CD4-positive, alpha-beta T cell treated with Interleukin-4 for 1 hour (primary cell): ENCODE measurements around the gene STRIP1.
"Not testable (repeated sequence)": the region's sequence is repeated elsewhere in the genome, so short reads cannot be mapped to it uniquely, and the experiment has no call there.

Source experiments
- DNase-seq, 2 donors: peaks; one replicate each; pipeline ENCODE4 v3.0.0-alpha.2; 2020 to 2022

Gene STRIP1

GRCh38 chr1:110070282-110070669 is 35.9 kb downstream of the STRIP1 start:
- DNase-seq = no peak

- DNase-seq = no peak
Observed at GRCh38 chr1:110070671-110071242, 36.3 kb downstream of the STRIP1 start, which contains the start of gene ALX3. TSS of gene ALX3 (minus strand) at chr1:110070672. CDS start at chr1:110070612, 60 bp downstream.

DNA sequence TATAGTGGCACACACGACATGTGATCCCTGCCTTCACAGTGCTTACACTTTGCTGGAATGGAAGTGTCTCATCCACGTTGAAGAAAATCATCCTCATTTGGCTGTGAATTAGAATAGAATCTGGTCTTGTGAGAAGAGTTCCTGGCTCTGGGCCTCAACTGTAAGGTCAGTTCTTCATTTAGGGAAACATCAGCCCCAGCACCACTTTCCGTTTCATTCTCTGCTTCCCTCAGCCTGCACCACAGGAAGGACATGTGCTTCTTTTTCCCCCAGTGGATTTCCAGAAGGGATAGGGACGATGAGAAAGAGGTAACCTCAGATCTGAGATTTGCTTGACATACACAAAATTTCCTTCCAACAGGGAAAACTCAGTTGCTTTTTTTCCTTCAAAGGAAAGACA is 39.7 kb downstream of the STRIP1 start:
- DNase-seq = no peak

GRCh38 chr1:110076789-110077500 is 42.5 kb downstream of the STRIP1 start:
- no peak for DNase-seq

DNA sequence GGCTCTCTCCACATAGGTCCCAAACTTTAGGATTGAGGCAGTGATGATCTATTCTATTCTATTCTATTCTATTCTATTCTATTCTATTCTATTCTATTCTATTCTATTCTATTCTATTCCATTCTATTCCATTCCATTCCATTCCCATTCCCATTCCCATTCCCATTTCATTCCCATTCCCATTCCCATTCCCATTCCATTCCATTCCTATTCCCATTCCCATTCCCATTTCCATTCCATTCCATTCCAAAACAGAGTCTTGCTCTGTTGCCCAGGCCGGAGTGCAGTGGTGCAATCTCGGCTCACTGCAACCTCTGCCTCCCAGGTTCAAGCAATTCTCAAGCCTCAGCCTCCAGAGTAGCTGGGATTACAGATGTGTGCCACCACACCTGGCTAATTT is 45.6 kb downstream of the STRIP1 start:
- not testable (repeated sequence) for DNase-seq

DNA sequence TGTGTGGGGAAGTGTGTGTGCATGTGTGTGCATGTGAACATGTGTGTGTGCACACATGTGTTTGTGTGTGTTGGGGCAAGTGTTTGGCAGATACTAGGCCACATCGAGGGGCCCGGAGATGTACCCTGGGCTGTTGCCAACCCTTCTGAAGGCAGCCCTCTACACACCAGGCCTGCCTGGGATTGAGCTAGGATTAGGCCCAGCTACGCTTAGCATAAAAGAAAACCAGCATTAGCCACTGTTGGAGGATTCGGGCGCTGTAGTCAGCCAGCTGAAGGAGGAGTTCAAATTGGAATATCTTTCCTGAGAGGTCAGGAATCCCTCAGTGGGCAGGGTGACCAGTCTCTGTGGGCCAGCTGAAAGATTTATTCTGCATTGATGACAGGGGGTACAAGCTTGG is 46.6 kb downstream of the STRIP1 start:
- DNase-seq = no peak

DNA sequence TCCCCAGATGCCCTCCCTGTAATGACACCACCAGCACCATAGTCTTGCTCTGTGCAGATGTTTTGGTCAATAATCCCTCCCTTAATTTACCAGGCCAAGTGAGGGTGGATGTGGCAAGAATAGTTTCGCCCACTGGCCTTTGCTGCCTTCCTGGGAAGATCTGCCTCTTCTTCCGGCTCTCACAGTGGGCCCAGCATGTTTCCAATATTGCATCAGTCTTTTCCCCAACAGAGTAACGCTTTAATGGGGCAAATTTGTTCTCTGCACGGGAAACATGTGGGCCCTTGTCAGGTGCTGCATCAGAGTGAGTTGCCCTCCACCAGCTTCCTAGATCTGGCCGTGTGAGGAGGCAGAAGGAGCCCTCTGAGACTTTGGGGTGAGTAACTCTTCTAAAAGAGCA is 48.1 kb downstream of the STRIP1 start:
- no peak for DNase-seq

- DNase-seq = no peak
Observed at GRCh38 chr1:110083061-110083865, 48.8 kb downstream of the STRIP1 start.

DNA sequence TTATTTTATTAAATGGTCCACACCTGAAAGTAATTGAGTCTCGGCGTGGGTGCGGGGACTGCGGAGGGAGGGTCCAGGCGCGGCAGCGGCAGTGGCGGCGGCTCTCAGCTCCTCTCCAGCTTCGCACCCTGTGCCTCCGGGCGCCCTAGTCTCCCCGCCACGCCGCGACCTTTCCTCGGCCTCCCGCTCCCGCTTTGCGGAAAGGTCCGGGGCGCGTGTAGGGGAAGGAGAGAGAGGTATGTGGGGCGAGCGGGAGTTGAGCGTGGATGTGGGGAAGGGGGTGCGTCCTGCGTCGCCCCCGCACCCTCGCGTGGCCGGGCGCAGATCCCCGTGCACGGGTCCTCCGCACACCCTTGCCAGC is 49.4 kb downstream of the STRIP1 start:
- DNase-seq = no peak

DNA sequence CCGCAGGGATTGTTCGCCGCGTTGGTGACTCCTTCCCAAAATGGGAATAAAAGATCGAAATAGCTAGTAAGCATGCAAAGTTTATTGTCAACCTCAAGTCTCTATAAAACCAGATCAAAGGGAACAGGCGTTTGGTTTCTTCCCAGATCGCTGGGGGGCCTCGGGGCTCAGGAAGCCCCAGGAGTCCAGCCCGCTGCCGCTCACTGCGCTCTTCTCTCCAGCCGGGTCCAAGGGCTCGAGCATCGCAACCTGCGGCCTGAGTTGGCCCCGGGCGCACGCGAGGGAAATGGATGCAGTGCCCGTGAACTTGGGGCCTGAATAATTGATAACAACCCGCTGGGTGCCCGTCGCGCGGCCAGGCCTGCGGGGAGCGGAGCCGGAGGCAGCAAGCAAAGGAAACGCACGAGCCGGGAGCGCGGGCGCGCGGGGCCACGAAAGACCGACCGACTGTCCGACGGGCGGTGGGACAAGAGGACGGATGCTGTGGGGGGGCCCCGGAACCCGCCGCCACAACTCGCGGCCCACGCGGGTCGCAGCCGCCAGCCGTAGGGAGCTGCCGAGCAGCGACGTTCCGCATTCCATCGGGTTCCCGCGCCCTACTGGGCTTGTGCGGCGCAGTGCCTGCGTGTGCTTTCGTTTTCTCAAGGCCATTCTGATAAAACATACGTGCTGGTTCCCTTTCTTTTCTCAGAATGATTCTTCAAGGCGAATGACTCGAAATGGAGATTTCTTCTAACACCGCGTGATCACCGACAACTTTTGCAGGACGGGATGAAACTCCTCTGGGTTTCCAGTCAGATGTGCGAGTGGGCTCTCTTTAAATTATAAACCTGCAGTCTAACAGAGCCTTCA is 50.0 kb downstream of the STRIP1 start:
- DNase-seq = peak in 1 of 2 donors; percentile 35

GRCh38 chr1:110085671-110086070 is 51.2 kb downstream of the STRIP1 start:
- DNase-seq = no peak

DNA sequence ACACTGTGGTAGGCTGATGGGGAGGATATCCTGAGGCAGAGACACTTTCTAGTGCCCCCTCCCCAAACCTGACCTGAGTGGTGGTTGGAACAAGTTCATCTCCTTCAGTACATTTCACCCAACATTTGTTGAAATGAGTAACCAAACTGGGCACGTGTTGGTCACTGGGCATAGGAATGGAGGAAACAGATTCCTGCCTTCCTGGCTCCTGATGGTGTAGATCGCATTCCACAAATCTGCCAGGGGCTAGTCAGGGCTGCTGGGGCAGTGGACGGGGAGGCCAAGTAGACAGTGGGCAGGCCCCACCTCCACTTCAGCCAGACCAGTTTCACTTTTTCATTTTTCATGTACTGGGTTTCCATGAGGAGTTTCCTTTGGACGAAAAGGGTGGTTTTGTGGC is 52.5 kb downstream of the STRIP1 start:
- DNase-seq = no peak

GRCh38 chr1:110087812-110088738 is 53.7 kb downstream of the STRIP1 start:
- peak; percentile 40 to 56 for DNase-seq

DNA sequence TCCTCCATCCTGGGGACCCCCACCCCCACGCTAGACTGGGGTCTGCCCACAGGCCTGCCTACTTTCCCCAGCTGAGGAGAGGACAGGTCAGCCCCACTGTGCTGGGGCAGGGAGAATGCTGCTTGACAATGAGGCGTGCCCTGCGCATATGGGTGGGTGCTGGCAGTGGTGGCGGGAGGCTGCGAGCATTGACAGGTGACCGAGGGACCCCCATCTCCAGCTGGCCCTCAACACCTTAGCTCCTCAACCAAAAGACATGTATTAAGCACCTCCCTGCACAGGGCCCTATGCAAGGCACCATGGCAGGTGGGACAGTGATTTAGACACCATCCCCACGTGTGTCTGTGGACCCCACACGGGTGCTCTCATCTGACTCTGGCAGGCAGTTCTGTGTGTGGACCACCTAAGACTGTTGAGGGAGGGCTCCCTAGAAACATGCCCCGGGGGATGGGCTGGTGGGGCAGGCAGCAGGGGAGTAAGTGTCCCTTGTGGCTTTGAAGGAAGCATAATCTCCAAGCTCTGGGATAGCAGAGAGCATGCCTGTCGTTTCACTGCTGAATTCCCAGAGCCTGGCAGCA is 54.4 kb downstream of the STRIP1 start:
- DNase-seq = no peak

- DNase-seq = no peak
Observed at GRCh38 chr1:110089561-110090275, 55.3 kb downstream of the STRIP1 start.

DNA sequence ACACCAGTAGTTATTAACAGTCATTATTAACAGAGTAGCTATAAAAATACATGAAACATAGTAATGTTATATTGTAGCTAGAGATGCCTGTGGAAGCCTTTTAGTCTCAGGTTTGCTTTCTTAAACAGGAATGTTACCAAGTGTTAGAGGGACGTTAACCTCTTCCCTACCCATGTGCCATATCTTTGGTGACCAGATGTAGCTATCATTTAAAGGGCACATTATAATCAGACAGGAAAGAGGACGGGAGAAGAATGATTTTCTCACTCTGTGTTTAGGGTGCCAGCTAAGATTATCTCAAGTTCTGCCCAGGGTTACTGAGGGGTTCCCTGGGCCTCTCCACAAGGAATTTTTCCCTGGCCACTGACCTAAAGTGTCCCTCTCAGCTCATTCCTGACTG is 57.0 kb downstream of the STRIP1 start:
- DNase-seq = no peak

DNA sequence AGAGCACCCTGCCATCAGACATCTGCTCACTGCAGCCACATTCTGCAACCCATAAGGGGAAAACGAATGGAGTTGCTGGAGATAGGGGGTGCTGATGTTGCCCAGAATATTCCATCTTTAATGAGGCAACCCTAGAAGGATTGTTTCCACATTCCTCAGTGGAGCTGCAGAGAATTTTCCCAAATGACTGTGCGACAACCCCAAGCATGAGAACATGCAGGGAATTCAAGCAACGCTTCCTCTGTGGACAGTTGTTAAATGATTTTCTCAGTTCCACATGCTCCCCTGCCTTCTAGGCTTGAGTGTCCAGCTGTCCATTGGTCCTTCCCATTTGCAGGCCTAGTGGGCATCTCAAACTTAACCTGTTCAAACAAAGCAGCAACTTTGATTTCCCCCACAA is 57.4 kb downstream of the STRIP1 start:
- no peak for DNase-seq

GRCh38 chr1:110092991-110093390 is 58.6 kb downstream of the STRIP1 start:
- no peak for DNase-seq

DNA sequence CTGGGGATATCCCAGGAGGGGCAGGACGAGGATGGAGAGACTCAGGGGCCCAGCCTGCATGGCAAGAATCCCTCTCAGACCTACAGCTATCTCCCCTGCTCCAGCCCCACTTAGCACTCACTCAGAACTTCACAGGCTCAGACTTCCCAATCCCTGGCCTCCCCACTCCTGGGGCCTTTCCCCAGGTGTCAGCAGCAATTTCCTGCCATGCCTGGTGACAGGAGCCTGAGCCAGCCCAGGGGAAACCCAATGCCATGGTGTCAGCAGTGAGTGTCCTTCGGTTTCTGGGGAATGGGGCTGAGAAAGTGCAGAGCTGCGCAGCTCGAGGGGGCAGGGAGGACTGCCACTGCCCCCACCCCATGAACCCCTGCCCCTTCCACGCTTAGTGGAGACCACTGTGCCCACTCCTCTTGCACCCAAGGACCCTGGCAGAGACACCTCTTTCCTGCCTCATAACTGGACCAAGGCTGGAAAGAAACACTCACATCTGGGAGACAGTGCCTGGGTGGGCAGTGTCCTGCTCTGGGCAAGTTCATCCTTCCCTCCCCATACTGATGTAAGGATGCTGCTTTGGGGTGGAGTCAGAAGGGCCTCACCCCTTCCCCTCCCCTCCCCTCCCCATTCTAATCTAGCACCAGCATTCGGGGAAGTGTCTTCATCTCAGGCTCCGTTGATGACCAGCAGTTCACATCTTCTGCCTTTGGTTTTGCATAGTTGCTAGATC is 60.7 kb downstream of the STRIP1 start:
- DNase-seq = no peak
